ENCODE results near the gene CNTROB. TPM values are rescaled to one million over a fixed set of nuclear protein-coding genes. Genes with fewer than 3 reads are reported as not detected.

The CNTROB gene, protein sequence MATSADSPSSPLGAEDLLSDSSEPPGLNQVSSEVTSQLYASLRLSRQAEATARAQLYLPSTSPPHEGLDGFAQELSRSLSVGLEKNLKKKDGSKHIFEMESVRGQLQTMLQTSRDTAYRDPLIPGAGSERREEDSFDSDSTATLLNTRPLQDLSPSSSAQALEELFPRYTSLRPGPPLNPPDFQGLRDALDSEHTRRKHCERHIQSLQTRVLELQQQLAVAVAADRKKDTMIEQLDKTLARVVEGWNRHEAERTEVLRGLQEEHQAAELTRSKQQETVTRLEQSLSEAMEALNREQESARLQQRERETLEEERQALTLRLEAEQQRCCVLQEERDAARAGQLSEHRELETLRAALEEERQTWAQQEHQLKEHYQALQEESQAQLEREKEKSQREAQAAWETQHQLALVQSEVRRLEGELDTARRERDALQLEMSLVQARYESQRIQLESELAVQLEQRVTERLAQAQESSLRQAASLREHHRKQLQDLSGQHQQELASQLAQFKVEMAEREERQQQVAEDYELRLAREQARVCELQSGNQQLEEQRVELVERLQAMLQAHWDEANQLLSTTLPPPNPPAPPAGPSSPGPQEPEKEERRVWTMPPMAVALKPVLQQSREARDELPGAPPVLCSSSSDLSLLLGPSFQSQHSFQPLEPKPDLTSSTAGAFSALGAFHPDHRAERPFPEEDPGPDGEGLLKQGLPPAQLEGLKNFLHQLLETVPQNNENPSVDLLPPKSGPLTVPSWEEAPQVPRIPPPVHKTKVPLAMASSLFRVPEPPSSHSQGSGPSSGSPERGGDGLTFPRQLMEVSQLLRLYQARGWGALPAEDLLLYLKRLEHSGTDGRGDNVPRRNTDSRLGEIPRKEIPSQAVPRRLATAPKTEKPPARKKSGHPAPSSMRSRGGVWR
- 10 to 100 TPM; 23.7 to 34.5 (median 31.4) TPM for total RNA-seq
- long read RNA-seq, donor 1, transcript CNTROB-202 (19 exons, 3,705 nt), result minor isoform, 6 of 34 reads
- long read RNA-seq, donor 1, transcript CNTROB-203 (19 exons, 2,783 nt), result major isoform, 7 of 34 reads
- long read RNA-seq, donor 1, partial matches to known transcripts, result 8 of 34 reads
- long read RNA-seq, donor 1, other reads (novel, unspliced or antisense), result 13 of 34 reads
- long read RNA-seq, donor 2, partial matches to known transcripts, result 1 of 2 reads
- long read RNA-seq, donor 2, other reads (novel, unspliced or antisense), result 0 of 2 reads

DNA sequence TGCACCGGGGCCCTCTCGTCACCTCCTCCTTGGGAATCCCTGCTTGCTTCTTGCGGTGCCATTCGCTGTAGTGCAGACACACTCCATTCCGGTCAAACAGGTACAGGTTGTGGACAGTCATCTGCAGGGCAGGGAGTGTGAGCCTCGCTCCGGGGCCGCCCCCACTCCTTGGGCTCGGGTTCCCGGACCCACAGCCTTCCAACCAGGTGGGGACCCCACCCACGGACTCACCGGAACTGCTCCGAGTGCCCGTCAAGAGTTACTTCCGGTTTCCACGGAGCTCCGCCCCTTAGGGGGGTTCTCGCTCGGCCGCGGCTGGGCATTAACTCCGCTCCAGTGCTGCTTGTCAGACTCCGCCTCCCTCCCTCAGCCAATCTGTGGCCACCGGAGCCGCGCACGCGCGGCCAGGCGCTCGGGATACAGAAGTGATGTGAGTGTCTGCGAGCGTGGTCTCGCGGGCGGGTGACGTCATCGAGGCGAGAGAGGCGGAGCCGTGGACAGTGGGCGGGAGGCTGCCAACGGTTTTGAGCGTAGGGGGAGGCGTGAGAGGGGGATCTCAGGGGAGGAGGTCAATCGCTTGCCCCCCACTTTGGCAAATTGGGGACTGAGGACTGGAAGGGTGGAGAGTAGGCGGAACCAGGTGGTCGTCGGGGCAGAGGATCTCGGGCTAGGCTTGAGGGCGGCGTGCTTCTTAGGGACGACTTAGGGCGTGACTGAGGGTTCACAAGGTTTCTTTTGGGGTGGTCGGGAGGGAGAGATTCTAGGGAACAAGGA is at the start of gene CNTROB, which contains the start of gene TRAPPC1:
Gene CNTROB, plus strand, starts transcription at position 498 of the 774 bp plus-strand sequence. CDS start 874 bp downstream, outside the sequence.
Gene TRAPPC1, minus strand, starts transcription at position 238 of the 774 bp plus-strand sequence. Its CDS starts 117 bp downstream, at position 121.
- Histone ChIP-seq H3K36me3 (ENCODE audit: low read depth) (peaks cover 4% of the 10 kb centered on the region), H3K9me3 (no peaks in the 10 kb centered on the region), H3K4me3 (peak within 1 kb of the TSS; percentile 61), H3K4me1 (ENCODE audit: low read depth) (peaks cover 15% of the 10 kb centered on the region)
- DNase-seq (peak; percentile 99 to 100 (median 100)), ATAC-seq (peak; percentile 98)
- intact Hi-C loops (cut with DNase I, micrococcal nuclease), result no loop called here
- TF ChIP-seq, protein P1, sequence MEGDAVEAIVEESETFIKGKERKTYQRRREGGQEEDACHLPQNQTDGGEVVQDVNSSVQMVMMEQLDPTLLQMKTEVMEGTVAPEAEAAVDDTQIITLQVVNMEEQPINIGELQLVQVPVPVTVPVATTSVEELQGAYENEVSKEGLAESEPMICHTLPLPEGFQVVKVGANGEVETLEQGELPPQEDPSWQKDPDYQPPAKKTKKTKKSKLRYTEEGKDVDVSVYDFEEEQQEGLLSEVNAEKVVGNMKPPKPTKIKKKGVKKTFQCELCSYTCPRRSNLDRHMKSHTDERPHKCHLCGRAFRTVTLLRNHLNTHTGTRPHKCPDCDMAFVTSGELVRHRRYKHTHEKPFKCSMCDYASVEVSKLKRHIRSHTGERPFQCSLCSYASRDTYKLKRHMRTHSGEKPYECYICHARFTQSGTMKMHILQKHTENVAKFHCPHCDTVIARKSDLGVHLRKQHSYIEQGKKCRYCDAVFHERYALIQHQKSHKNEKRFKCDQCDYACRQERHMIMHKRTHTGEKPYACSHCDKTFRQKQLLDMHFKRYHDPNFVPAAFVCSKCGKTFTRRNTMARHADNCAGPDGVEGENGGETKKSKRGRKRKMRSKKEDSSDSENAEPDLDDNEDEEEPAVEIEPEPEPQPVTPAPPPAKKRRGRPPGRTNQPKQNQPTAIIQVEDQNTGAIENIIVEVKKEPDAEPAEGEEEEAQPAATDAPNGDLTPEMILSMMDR (IDR thresholded peaks at IDR 0.05), result no peak

DNA sequence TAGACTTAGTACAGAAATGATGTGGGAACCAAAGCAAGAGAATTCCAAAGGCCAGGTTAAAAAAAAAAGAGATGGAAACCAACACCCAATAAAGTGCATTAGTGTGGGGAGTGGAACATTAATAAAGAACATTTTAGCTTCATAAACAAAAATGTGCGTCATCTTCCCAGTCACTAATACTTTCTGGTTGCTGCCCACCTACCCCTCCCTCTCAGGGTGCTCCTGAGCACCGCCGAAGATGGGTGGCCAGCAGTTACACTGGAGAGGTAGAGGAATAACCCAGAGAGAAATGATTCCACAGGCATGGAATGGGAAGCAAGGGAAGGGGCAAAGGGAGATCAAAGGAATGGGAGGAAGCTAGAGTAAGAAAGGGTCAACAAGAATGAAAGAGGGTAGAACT is 49.4 kb upstream of the CNTROB start:
- DNase-seq, result no peak
- intact Hi-C loops (cut with DNase I, micrococcal nuclease), result no loop called here
- TF ChIP-seq, protein P1 (IDR thresholded peaks at IDR 0.05), result no peak

DNA sequence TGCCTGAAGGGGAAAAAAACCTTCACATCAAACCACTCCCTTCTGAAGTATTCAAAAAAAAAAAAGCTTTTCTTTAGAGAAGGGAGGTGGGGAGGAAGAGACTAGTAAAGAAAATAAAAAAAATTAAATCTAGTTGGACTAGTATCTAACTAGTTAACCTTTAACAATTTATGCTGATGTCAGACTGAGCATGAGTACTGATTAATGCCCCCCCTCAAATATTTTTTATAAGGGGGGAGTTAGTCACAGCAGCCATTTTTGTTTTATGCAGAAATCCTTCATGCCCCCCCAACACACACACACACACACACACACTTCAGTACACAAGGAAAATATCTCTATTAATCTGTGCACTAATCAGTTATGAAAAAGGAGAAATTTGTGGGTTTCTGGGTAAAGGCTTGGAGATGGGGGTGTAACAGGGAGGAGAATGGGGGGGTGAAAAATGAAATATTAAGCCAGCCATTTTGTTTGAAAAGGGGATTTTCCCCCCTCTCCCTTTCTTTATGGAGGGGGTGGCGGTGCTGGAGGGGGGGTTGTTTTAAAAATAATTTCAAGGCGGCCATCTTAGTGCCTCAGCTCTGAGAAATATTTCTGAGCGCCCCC is 48.1 kb upstream of the CNTROB start:
- H3K9me3 ChIP-seq, result no peaks in the 10 kb centered on the region
- intact Hi-C loops (cut with DNase I, micrococcal nuclease), result no loop called here
- ATAC-seq (no peak), DNase-seq (no peak)
- TF ChIP-seq, protein P1 (IDR thresholded peaks at IDR 0.05), result no peak
- peaks cover 49% of the 10 kb centered on the region for H3K4me1 ChIP-seq (ENCODE audit: low read depth)
- H3K4me3 ChIP-seq, result no peak overlapping the region
- no peaks in the 10 kb centered on the region for H3K36me3 ChIP-seq (ENCODE audit: low read depth)

More for the DNA sequence above, 49.4 kb upstream of the CNTROB start:
- no peak for ATAC-seq
- Histone ChIP-seq H3K36me3 (ENCODE audit: low read depth) (no peaks in the 10 kb centered on the region), H3K4me3 (no peak overlapping the region), H3K4me1 (ENCODE audit: low read depth) (peaks cover 39% of the 10 kb centered on the region), H3K9me3 (no peaks in the 10 kb centered on the region)

DNA sequence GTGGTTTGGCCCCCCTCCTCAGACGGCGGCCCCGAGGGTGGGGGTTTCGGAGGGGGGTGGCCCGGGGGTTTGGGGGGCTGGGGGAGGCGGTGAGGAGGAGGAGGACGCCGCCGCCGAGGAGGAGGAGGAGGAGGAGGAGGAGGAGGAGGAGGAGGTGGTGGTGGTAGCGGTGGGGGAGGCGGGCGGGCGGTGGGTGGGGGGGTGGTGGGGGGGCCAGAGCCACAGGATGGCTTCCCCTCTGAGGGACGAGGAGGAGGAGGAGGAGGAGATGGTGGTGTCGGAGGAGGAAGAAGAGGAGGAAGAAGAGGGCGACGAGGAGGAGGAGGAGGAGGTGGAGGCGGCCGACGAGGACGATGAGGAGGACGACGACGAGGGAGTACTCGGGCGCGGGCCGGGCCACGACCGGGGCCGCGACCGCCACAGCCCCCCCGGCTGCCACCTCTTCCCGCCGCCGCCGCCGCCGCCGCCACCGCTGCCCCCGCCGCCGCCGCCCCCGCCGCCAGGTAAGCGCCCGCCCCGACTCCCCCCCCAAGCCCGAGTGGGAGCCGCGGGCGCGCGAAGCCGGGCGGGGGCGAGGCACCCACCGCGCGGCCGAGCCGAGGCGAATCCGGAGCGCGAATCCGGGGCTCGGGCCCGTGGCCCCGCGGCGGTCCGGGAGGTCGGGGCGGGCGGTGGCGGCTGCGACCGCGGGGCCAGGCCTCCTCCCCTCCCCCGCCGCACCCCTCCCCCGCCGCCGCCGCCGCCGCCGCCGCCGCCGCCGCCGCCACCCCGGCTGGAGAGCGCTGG is 47.2 kb upstream of the CNTROB start:
- TF ChIP-seq, protein P1 (IDR thresholded peaks at IDR 0.05), result no peak
- H3K4me3 ChIP-seq, result peak overlapping the region; percentile 75

More for the DNA sequence above, 47.2 kb upstream of the CNTROB start:
- H3K9me3 ChIP-seq, result no peaks in the 10 kb centered on the region
- H3K4me1 ChIP-seq (ENCODE audit: low read depth), result peaks cover 58% of the 10 kb centered on the region
- DNase-seq (peak; percentile 35 to 71 (median 61)), ATAC-seq (peak; percentile 3)
- H3K36me3 ChIP-seq (ENCODE audit: low read depth), result no peaks in the 10 kb centered on the region
- intact Hi-C loops (cut with DNase I, micrococcal nuclease), result no loop called here

All from mucosa of descending colon (tissue), 3 donors.